HG03521 (cell line): ENCODE data around the gene RCAN1.
"Not testable (repeated sequence)": the region's sequence is repeated elsewhere in the genome, so short reads cannot be mapped to it uniquely, and the experiment has no call there.

ENCODE experiments used
- ATAC-seq: cut with Tn5 transposase; IDR thresholded peaks from one replicate; pipeline ENCODE4 v1.9.1; 2021; ENCODE audit warnings: mild to moderate bottlenecking, moderate library complexity; ENCODE audit not compliant: unreplicated experiment

Gene RCAN1

DNA sequence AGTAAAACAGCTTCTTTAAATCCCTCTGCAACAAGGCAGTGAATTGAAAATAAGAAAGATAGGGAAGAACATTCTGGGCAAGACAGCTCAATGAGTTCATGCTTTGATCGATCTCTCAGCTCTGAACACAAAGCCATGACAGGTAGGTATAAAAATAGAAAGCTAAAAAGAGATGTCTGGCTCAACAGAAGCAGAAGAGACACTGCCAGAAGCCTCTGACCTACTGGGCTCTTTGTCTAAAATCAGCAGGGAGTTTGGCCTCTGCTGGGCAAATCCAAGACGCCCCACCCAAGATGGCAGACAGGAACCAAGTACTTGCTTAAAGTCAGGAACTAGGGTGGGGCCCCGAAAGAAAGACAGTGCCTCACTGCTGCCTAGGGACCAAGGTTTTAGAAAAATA, 147.6 kb downstream of the RCAN1 start:
- ATAC-seq, result not testable (repeated sequence)
